Measurements from ENCODE around the gene KLHL24. TPM values are rescaled to one million over a fixed set of nuclear protein-coding genes. Genes with fewer than 3 reads are reported as not detected.

The KLHL24 gene
- total RNA-seq, 1 experiment from 2014 or later, result 17.7 TPM

DNA sequence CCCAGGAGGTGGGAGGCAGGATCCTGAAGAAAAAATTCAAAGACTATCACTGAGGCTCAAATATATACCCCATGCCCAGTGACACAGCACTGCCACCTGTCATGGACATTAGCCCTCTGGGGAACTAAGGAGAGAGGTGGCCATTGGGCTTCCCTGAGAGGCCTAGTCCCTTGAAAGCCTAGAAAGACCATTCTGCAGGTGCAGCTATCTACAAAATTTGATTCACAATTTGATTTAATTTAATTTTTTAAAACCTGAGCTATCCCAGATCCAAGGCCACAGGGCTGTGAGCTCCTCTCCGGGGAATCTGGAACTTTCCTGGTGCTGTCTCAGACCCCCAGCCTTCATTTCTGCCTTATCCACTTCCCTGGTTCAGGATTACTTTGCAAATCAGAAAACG, 16.9 kb upstream of the KLHL24 start:
- H3K9me3 Mint-ChIP-seq, result no peaks in the 10 kb centered on the region
- TF ChIP-seq, protein P1, sequence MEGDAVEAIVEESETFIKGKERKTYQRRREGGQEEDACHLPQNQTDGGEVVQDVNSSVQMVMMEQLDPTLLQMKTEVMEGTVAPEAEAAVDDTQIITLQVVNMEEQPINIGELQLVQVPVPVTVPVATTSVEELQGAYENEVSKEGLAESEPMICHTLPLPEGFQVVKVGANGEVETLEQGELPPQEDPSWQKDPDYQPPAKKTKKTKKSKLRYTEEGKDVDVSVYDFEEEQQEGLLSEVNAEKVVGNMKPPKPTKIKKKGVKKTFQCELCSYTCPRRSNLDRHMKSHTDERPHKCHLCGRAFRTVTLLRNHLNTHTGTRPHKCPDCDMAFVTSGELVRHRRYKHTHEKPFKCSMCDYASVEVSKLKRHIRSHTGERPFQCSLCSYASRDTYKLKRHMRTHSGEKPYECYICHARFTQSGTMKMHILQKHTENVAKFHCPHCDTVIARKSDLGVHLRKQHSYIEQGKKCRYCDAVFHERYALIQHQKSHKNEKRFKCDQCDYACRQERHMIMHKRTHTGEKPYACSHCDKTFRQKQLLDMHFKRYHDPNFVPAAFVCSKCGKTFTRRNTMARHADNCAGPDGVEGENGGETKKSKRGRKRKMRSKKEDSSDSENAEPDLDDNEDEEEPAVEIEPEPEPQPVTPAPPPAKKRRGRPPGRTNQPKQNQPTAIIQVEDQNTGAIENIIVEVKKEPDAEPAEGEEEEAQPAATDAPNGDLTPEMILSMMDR (conservative IDR thresholded peaks at IDR 0.05), result no peak
- no peak overlapping the region for H4K91ac ChIP-seq (ENCODE audit: insufficient read length, low read depth, low read length)

More for the DNA sequence above, 16.9 kb upstream of the KLHL24 start:
- no peak overlapping the region for H3K4ac ChIP-seq (ENCODE audit: low read depth, low read length)
- H3K27me3 ChIP-seq (ENCODE audit: insufficient read depth, low read length), result no peaks in the 10 kb centered on the region
- H3K27me3 Mint-ChIP-seq (ENCODE audit: low read depth), result peaks cover 30% of the 10 kb centered on the region
- H2BK20ac ChIP-seq (ENCODE audit: low read depth, low read length, poor library complexity, severe bottlenecking), result no peak overlapping the region
- no peak overlapping the region for H3T11ph ChIP-seq (ENCODE audit: low read length)
- DNase-seq, result no peak
- H2AFZ ChIP-seq (ENCODE audit: low read length), result no peak overlapping the region
- no peaks in the 10 kb centered on the region for H3K79me2 ChIP-seq (ENCODE audit: insufficient read depth, low read length)
- no peaks in the 10 kb centered on the region for H3K79me1 ChIP-seq (ENCODE audit: insufficient read depth, low read depth, low read length, poor library complexity, severe bottlenecking)
- no peak overlapping the region for H2BK12ac ChIP-seq (ENCODE audit: insufficient read length, low read depth, low read length)
- no peaks in the 10 kb centered on the region for H3K9me3 ChIP-seq (ENCODE audit: control insufficient read depth, low read depth, low read length)
- no peak overlapping the region for H2BK5ac ChIP-seq (ENCODE audit: insufficient read length, low read length)
- no peak overlapping the region for H2AK5ac ChIP-seq (ENCODE audit: insufficient read length, low read length)
- no peak overlapping the region for H2BK120ac ChIP-seq (ENCODE audit: low read depth, low read length, poor library complexity, severe bottlenecking)
- H4K8ac ChIP-seq (replicated peaks; ENCODE audit: insufficient read length, low read depth, low read length), result no peak overlapping the region
- no peaks in the 10 kb centered on the region for H4K20me1 ChIP-seq (ENCODE audit: control insufficient read depth, insufficient read depth, insufficient read length)
- no peak overlapping the region for H3K9ac ChIP-seq (ENCODE audit: extremely low read depth, insufficient read length, low read length)
- no CpG with 5 or more reads among the region's 2 CpGs for WGBS (ENCODE audit: extremely low coverage, insufficient read length, low lambda C conversion rate)
- peaks cover 5% of the 10 kb centered on the region; the same call in 1 of the 2 replicates for H3K4me1 ChIP-seq (ENCODE audit: insufficient read depth, low read length)
- no peaks in the 10 kb centered on the region for H3K23me2 ChIP-seq (ENCODE audit: insufficient read length, low read depth, low read length, poor library complexity, severe bottlenecking)
- H3K4me2 ChIP-seq (ENCODE audit: insufficient read depth, insufficient read length, low read length), result no peak overlapping the region
- no peak overlapping the region for H4K5ac ChIP-seq (ENCODE audit: insufficient read length, low read depth, low read length)
- no peak overlapping the region for H3K56ac ChIP-seq (ENCODE audit: insufficient read length, low read depth, low read length)
- no peaks in the 10 kb centered on the region for H3K36me3 Mint-ChIP-seq (ENCODE audit: insufficient read depth in 1 of 3, low read depth in 3 of 3)
- no peak overlapping the region for H3K14ac ChIP-seq (ENCODE audit: insufficient read depth, low read length)
- no peak overlapping the region for H3K4me3 Mint-ChIP-seq
- peaks cover 22 to 27% of the 10 kb centered on the region in 2 experiments for H3K4me1 Mint-ChIP-seq
- no peak overlapping the region for H3K23ac ChIP-seq (ENCODE audit: insufficient read length, low read depth, low read length)
- H2BK15ac ChIP-seq (ENCODE audit: low read depth, low read length), result no peak overlapping the region
- no peak overlapping the region for H3K27ac ChIP-seq (ENCODE audit: insufficient read length, low read depth, low read length)
- no peak overlapping the region for H3K18ac ChIP-seq (ENCODE audit: insufficient read length, low read depth, low read length)
- no peak overlapping the region for H3K27ac Mint-ChIP-seq

Data from H9 (cell line).